ENCODE data around the gene CXorf51B. TPM values are rescaled to one million over a fixed set of nuclear protein-coding genes. Genes with fewer than 3 reads are reported as not detected.

CXorf51B gene
- polyA plus RNA-seq, 1 donor (not counting 4 experiments of a cell fraction or from before 2014, with no cell fraction given): not detected

DNA sequence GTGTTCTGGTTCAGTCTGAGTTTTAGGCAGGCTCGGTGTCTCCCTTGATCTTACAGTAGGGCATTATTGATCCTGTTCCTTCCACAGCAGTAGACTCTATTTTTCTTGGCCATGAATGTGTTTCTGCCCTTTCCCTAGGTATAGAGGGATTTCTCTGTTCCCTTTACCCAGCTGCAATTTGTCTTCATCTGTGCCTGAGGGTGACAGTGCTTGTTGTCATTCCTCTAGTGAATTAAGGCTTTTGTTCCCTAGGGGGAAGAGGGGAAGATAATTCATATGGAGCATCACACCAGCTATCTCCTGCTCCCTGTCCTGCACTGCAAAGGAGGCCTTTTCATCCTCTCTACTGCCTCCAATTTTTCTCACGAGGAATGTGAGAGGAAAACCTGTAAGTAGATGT is 44.7 kb downstream of the CXorf51B start:
- Histone ChIP-seq H3K9me1 (ENCODE audit: control insufficient read depth, extremely low read depth, insufficient read depth, low read length) (no peaks in the 10 kb centered on the region), H3K27ac (ENCODE audit: control insufficient read depth, insufficient read depth, low read length) (no peak overlapping the region), H3K36me3 (ENCODE audit: control insufficient read depth in 2 of 2, extremely low read depth in 1 of 2, insufficient read depth in 2 of 2, low read length in 2 of 2) (no peaks in the 10 kb centered on the region), H3K9ac (ENCODE audit: control insufficient read depth, extremely low read depth, insufficient read depth, low read length) (no peak overlapping the region), H2AFZ (ENCODE audit: control insufficient read depth, low read length) (no peak overlapping the region), H3K79me2 (ENCODE audit: control insufficient read depth, insufficient read depth, low read length) (no peaks in the 10 kb centered on the region), H3K9me3 (ENCODE audit: control insufficient read depth, low read depth, low read length) (no peaks in the 10 kb centered on the region), H3K27me3 (ENCODE audit: control insufficient read depth, extremely low read depth, insufficient read depth, low read length) (no peaks in the 10 kb centered on the region), H4K20me1 (ENCODE audit: control insufficient read depth, extremely low read depth, insufficient read depth, low read length) (no peaks in the 10 kb centered on the region), H3K4me2 (ENCODE audit: control insufficient read depth, extremely low read depth, insufficient read depth, low read depth, low read length) (no peak overlapping the region), H3K4me1 (ENCODE audit: control insufficient read depth, extremely low read depth, insufficient read depth, low read length) (no peaks in the 10 kb centered on the region), H3K4me3 (ENCODE audit: control insufficient read depth in 2 of 3, extremely low read depth in 1 of 3, insufficient read depth in 2 of 3, low read depth in 1 of 3, low read length in 3 of 3) (no peak overlapping the region)
- FAIRE-seq (no peak), DNase-seq (ENCODE audit: low read depth, low spot score) (no peak)
- dilution Hi-C loops (cut with MboI; ENCODE audit: extremely low pct_ligation_motif_present, low sequenced_read_pairs): no loop called here
- TF ChIP-seq, protein P1, sequence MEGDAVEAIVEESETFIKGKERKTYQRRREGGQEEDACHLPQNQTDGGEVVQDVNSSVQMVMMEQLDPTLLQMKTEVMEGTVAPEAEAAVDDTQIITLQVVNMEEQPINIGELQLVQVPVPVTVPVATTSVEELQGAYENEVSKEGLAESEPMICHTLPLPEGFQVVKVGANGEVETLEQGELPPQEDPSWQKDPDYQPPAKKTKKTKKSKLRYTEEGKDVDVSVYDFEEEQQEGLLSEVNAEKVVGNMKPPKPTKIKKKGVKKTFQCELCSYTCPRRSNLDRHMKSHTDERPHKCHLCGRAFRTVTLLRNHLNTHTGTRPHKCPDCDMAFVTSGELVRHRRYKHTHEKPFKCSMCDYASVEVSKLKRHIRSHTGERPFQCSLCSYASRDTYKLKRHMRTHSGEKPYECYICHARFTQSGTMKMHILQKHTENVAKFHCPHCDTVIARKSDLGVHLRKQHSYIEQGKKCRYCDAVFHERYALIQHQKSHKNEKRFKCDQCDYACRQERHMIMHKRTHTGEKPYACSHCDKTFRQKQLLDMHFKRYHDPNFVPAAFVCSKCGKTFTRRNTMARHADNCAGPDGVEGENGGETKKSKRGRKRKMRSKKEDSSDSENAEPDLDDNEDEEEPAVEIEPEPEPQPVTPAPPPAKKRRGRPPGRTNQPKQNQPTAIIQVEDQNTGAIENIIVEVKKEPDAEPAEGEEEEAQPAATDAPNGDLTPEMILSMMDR (optimal IDR thresholded peaks at IDR 0.05 in 1 of 3, IDR thresholded peaks at IDR 0.05 in 1 of 3, conservative IDR thresholded peaks at IDR 0.05 in 1 of 3; ENCODE audit: extremely low read depth in 1 of 3, insufficient read depth in 2 of 3, low read length in 3 of 3): no peak
- no peak for TF ChIP-seq EZH2 (IDR thresholded peaks at IDR 0.05; ENCODE audit: low read length)

Other genes starting within 250 kb of the CXorf51B start
- not detected in 3 replicates for gene CXorf51A, start 5.0 kb downstream of the CXorf51B start, polyA plus RNA-seq